Measurements from ENCODE around the gene VDAC1.

The VDAC1 gene

GRCh38 chr5:134004626-134005416 lies at the start of gene VDAC1:
VDAC1 (minus strand) TSS chr5:134004975; CDS start chr5:133993012, 11,963 bp downstream.
- POLR2A ChIA-PET (ENCODE audit: low non-redundant PET) = interaction anchor here (0.9 to 1.0 kb wide), 2 partner anchors 11 to 14 kb away, joined by 3 to 5 read pairs; no protein-coding TSS in a partner anchor
- no peak for TF ChIP-seq CTCF (conservative IDR thresholded peaks at IDR 0.05; ENCODE audit: low read depth)
- CTCF ChIA-PET = interaction anchor here (0.7 to 2.9 kb wide), 4 partner anchors 25 to 155 kb away, joined by 3 to 10 read pairs (median 4); no protein-coding TSS in a partner anchor
- H3K27ac ChIP-seq = peak within 1 kb of the TSS; percentile 94
- peak; percentile 95 for DNase-seq (ENCODE audit: low spot score)

GRCh38 chr5:134053840-134054338 lies 49.1 kb upstream of the VDAC1 start:
- peak overlapping the region; percentile 34 for H3K27ac ChIP-seq
- no peak for TF ChIP-seq CTCF (conservative IDR thresholded peaks at IDR 0.05; ENCODE audit: low read depth)
- ChIA-PET CTCF (interaction anchor here (0.6 to 3.6 kb wide), 3 partner anchors 14 to 1958 kb away, joined by 3 to 31 read pairs (median 4); no protein-coding TSS in a partner anchor), POLR2A (ENCODE audit: low non-redundant PET) (no interaction called here)
- DNase-seq (ENCODE audit: low spot score) = no peak

GRCh38 chr5:134053314-134053839 lies 48.6 kb upstream of the VDAC1 start:
- CTCF ChIA-PET = interaction anchor here (3.6 kb wide), 1 partner anchor 13 kb away, joined by 31 read pairs; no protein-coding TSS in a partner anchor
- DNase-seq (ENCODE audit: low spot score) = no peak
- 0 out of 2 replicates have a peak overlapping the region, but pooled peaks have one; percentile 19 for H3K27ac ChIP-seq
- POLR2A ChIA-PET (ENCODE audit: low non-redundant PET) = no interaction called here
- TF ChIP-seq CTCF (conservative IDR thresholded peaks at IDR 0.05; ENCODE audit: low read depth) = no peak

- DNase-seq (ENCODE audit: low spot score) = no peak
- H3K27ac ChIP-seq = peak overlapping the region; percentile 11; the same call in 1 of the 2 replicates
- TF ChIP-seq CTCF (conservative IDR thresholded peaks at IDR 0.05; ENCODE audit: low read depth) = no peak
- CTCF ChIA-PET = interaction anchor here (0.6 to 3.6 kb wide), 2 partner anchors 11 to 500 kb away, joined by 4 to 31 read pairs; no protein-coding TSS in a partner anchor
- POLR2A ChIA-PET (ENCODE audit: low non-redundant PET) = no interaction called here
Observed at GRCh38 chr5:134051305-134051704, 46.5 kb upstream of the VDAC1 start.

GRCh38 chr5:134048864-134049263 lies 44.1 kb upstream of the VDAC1 start:
- no peak for DNase-seq (ENCODE audit: low spot score)
- H3K27ac ChIP-seq = no peak overlapping the region
- POLR2A ChIA-PET (ENCODE audit: low non-redundant PET) = no interaction called here
- no peak for TF ChIP-seq CTCF (conservative IDR thresholded peaks at IDR 0.05; ENCODE audit: low read depth)
- CTCF ChIA-PET = interaction anchor here (1.7 kb wide), 1 partner anchor 9 kb away, joined by 9 read pairs; no protein-coding TSS in a partner anchor

GRCh38 chr5:134047687-134048056 lies 42.9 kb upstream of the VDAC1 start:
- no peak for TF ChIP-seq CTCF (conservative IDR thresholded peaks at IDR 0.05; ENCODE audit: low read depth)
- CTCF ChIA-PET = interaction anchor here (0.6 to 1.7 kb wide), 2 partner anchors 8 to 17 kb away, joined by 4 to 9 read pairs; no protein-coding TSS in a partner anchor
- no peak for DNase-seq (ENCODE audit: low spot score)
- POLR2A ChIA-PET (ENCODE audit: low non-redundant PET) = no interaction called here
- no peak overlapping the region; the same call in 1 of the 2 replicates for H3K27ac ChIP-seq

All from RWPE1 (cell line).